AG04450 (cell line): ENCODE results near the gene CCDC150. TPM values are rescaled to one million over a fixed set of nuclear protein-coding genes. Genes with fewer than 3 reads are reported as not detected.

Experiments
- CTCF ChIA-PET: fragments of 300-600, 350-600 bp; formaldehyde crosslinking; extraction: SDS; loops from one replicate; lab custom pipeline; 2022; ENCODE audit warnings: antibody characterized with exemption, inconsistent platforms; lab: Charles Lee
- POLR2A ChIA-PET: fragments of 350-600 bp; formaldehyde crosslinking; extraction: SDS; loops from one replicate; lab custom pipeline; 2021; ENCODE audit warnings: antibody characterized with exemption, inconsistent platforms; lab: Yijun Ruan, JAX
- DNase-seq: peaks from one replicate; pipeline ENCODE4 v3.0.0-alpha.2; 2011; ENCODE audit warnings: low read depth, low spot score
- H3K27ac ChIP-seq: one replicate; pipeline ENCODE4 v1.5.1; 2012; ENCODE audit warnings: low read depth, low read length, control low read depth
- H3K27me3 ChIP-seq: one replicate; pipeline ENCODE4 v1.6.0; 2012; ENCODE audit warnings: low read length; ENCODE audit not compliant: control insufficient read depth, insufficient read depth
- H3K4me3 ChIP-seq: 2 replicates; pipeline ENCODE4 v1.5.1; 2011; ENCODE audit warnings: mild to moderate bottlenecking, low read depth, low read length, control low read depth
- H3K9me3 ChIP-seq: 2 replicates; pipeline ENCODE4 v1.5.1; 2012; ENCODE audit warnings: low read length; ENCODE audit not compliant: control insufficient read depth, insufficient read depth
- polyA plus RNA-seq: library from polyadenylated mRNA; depleted of rRNA; stranded (reverse); fragments of >200 nt; gene quantifications from 2 replicates; pipeline ENCODE4 v1.2.3, GENCODE V29; 2011
- TF ChIP-seq, protein P1 (sequence below): IDR thresholded peaks from 2 replicates; pipeline ENCODE4 v1.5.1; 2011; ENCODE audit warnings: low read depth, low read length, control low read depth, inconsistent platforms

The CCDC150 gene
- polyA plus RNA-seq, 1 experiment, result 1.5 TPM

GRCh38 chr2:196617430-196617829 is 22.1 kb upstream of the CCDC150 start:
- no peaks in the 10 kb centered on the region for H3K27me3 ChIP-seq
- H3K27ac ChIP-seq, result no peak overlapping the region
- TF ChIP-seq, protein P1, sequence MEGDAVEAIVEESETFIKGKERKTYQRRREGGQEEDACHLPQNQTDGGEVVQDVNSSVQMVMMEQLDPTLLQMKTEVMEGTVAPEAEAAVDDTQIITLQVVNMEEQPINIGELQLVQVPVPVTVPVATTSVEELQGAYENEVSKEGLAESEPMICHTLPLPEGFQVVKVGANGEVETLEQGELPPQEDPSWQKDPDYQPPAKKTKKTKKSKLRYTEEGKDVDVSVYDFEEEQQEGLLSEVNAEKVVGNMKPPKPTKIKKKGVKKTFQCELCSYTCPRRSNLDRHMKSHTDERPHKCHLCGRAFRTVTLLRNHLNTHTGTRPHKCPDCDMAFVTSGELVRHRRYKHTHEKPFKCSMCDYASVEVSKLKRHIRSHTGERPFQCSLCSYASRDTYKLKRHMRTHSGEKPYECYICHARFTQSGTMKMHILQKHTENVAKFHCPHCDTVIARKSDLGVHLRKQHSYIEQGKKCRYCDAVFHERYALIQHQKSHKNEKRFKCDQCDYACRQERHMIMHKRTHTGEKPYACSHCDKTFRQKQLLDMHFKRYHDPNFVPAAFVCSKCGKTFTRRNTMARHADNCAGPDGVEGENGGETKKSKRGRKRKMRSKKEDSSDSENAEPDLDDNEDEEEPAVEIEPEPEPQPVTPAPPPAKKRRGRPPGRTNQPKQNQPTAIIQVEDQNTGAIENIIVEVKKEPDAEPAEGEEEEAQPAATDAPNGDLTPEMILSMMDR, result no peak
- no peak overlapping the region for H3K4me3 ChIP-seq
- no peaks in the 10 kb centered on the region for H3K9me3 ChIP-seq
- no peak for DNase-seq
- CTCF ChIA-PET, result no interaction called here
- POLR2A ChIA-PET, result no interaction called here

GRCh38 chr2:196618661-196619060 is 20.9 kb upstream of the CCDC150 start:
- no peak for DNase-seq
- Histone ChIP-seq H3K4me3 (no peak overlapping the region), H3K27me3 (no peaks in the 10 kb centered on the region), H3K27ac (no peak overlapping the region), H3K9me3 (no peaks in the 10 kb centered on the region)
- POLR2A ChIA-PET, result no interaction called here
- CTCF ChIA-PET, result no interaction called here
- TF ChIP-seq, protein P1, result no peak

DNA sequence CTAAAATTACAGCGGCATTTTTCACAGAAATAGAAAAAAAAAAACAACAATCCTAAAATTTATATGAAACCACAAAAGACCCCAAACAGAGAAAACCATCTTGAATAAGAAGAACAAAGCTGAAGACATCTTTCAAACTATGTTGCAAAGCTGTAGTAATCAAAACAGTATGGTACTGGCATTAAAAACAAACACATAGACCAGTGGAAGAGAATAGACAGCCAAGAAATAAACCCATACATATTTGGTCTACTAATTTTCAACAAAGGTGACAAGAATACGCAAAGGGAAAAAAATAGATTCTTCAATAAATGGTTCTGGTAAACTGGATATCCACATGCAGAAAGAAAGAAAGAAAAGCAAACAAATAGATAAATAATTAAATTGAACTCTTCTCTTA is 9.0 kb upstream of the CCDC150 start:
- TF ChIP-seq, protein P1, result no peak
- H3K9me3 ChIP-seq, result no peaks in the 10 kb centered on the region
- ChIA-PET CTCF (no interaction called here), POLR2A (no interaction called here)
- H3K27me3 ChIP-seq, result no peaks in the 10 kb centered on the region
- no peak for DNase-seq
- no peak overlapping the region for H3K4me3 ChIP-seq
- H3K27ac ChIP-seq, result no peak overlapping the region

- no peaks in the 10 kb centered on the region for H3K27me3 ChIP-seq
- POLR2A ChIA-PET, result no interaction called here
- no peak for DNase-seq
- CTCF ChIA-PET, result no interaction called here
- no peak overlapping the region for H3K4me3 ChIP-seq
- TF ChIP-seq, protein P1, result no peak
- H3K27ac ChIP-seq, result no peak overlapping the region
- peaks cover 3% of the 10 kb centered on the region; the same call in 1 of the 2 replicates for H3K9me3 ChIP-seq
Observed at GRCh38 chr2:196635156-196635555, 4.4 kb upstream of the CCDC150 start.

- ChIA-PET POLR2A (interaction anchor here (1.1 kb wide), 1 partner anchor 37 kb away, joined by 6 read pairs; no protein-coding TSS in a partner anchor), CTCF (interaction anchor here (0.8 to 1.5 kb wide), 5 partner anchors 23 to 316 kb away, joined by 3 to 5 read pairs (median 3); no protein-coding TSS in a partner anchor)
- Histone ChIP-seq H3K27ac (no peak overlapping the region), H3K9me3 (peaks cover 3% of the 10 kb centered on the region; the same call in 1 of the 2 replicates), H3K4me3 (no peak overlapping the region), H3K27me3 (no peaks in the 10 kb centered on the region)
- TF ChIP-seq, protein P1, result no peak
- DNase-seq, result no peak
Observed at GRCh38 chr2:196638765-196639164, 750 bp upstream of the CCDC150 start.
